SK-N-DZ (cell line): ENCODE measurements around the gene GCH1.
"Not testable (repeated sequence)": the region's sequence is repeated elsewhere in the genome, so short reads cannot be mapped to it uniquely, and the experiment has no call there.

ENCODE experiments used
- DNase-seq: peaks from one replicate; pipeline ENCODE4 v3.0.0-alpha.2; 2015; ENCODE audit warnings: low spot score
- small RNA-seq, 2 experiments: library from RNA; depleted of rRNA; stranded (forward); fragments of <200 nt; gene quantifications; one replicate each; pipeline ENCODE3, GENCODE V24; 2014

Gene GCH1

DNA sequence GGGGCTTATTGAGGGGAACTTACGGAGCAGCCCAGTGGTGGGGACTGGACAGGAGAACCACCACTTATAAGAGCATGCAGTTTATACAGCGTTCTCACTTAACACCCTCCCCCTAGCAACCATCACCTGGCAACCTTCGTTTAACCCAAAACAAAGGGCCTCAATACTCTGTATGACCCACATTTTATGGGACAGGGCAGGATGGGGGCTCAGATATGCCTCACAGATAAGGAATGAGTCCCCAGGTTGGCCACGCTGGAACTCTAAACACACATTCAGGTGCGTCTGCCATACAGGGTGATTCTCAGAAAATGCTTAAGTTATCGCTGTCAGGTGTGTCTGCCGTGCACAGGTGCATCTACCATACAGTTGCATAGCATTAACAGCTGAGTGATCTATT lies 99.2 kb downstream of the GCH1 start:
- no peak for DNase-seq

DNA sequence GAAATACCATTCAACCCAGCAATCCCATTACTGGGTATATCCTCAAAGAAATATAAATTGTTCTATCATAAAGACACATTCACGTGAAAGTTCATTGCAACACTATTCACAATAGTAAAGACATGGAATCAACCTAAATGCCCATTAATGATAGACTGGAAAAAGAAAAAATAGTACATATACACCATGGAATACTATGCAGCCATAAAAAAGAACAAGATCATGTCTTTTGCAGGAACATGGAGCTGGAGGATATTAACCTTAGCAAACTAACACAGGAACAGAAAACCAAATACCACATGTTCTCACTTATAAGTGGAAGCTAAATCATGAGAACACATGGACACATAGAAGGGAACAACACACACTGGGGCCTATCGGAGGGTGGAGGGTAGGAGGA lies 101.1 kb downstream of the GCH1 start:
- not testable (repeated sequence) for DNase-seq

GRCh38 chr14:54798465-54799124 lies 104.0 kb downstream of the GCH1 start:
- no peak for DNase-seq

DNA sequence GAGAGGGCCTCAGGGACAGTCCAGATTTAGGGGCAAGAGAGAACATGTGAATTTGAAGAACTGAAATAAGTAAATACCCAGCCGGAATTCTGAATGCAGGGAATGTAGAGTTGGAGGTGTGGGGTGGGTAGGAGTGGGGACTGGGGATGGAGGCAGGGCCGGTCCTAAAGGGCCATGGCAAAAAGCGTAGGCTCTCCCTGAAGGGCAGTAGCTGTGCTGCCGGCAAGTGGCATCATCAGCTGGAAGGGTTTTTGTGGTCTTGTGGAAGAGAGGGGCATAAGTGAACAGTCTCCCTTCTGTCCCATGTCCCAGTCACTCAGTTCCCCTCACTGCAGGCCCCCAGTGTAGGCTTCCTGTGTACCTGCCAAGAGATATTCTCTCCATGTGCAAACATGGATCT lies 104.6 kb downstream of the GCH1 start:
- no peak for DNase-seq

- no peak for DNase-seq
Observed at GRCh38 chr14:54797556-54797955, 105.1 kb downstream of the GCH1 start.

- no peak for DNase-seq
Observed at GRCh38 chr14:54796961-54797360, 105.7 kb downstream of the GCH1 start.

- no peak for DNase-seq
Observed at GRCh38 chr14:54794796-54795195, 107.8 kb downstream of the GCH1 start.

DNA sequence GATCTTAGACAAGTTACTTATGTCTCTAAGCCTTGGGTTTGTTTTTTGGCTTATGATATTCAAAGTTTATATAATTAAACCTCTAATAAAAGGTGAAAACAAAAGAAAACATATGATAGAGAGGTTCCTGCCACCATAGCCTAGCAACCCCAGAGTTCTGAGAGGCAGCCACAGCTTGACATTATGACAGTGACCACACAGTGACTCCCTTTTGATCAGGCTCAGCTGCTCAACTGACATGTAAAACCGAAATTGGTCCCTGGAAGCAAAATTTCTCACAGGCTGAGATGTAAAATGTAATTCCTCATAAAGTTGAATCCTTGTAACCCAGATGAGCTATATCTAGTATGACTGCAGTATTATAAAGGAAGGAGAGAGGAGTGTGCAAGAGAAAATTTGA lies 108.5 kb downstream of the GCH1 start:
- DNase-seq = no peak

DNA sequence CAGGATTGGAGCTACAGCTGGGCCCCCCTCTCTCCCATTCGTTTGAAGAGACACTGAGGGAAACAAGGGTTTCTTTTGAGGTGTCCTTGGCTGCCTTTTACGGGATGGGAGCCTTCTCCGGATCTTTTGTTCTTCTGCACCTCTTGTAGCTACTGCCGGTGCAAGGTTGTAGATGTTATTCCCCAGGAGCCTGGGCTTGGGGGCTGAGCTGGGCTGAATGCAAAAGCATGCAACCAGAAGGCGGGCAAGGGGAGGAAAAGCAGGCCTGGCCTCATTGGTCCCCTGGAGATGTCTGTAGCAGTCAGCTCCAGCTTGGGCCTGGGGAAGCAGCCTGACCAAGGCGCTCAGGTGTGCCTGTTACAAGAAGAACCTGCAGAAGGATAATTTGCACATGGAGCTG lies 110.3 kb downstream of the GCH1 start:
- no peak for DNase-seq

Small RNA genes within 50 kb of the gene (small RNA-seq; reads per million reads assigned to genes)
- 0 reads per million in 2 experiments for gene MIR4308
- 0 reads per million in 2 experiments for gene RNU6ATAC9P
